HepG2 (cell line): ENCODE measurements around the gene SEMA7A. TPM values are rescaled to one million over a fixed set of nuclear protein-coding genes. Genes with fewer than 3 reads are reported as not detected.
A peak's percentile ranks its signal among the peaks of the same experiment; 100 is the strongest.

Source experiments
- AGO1 ChIP-seq: fragments of 200-400 bp; formaldehyde crosslinking; IDR thresholded peaks from 2 replicates; pipeline ENCODE4 v1.6.1; 2017; ENCODE audit warnings: mild to moderate bottlenecking, low read depth, low read length, moderate library complexity; ENCODE audit not compliant: poor library complexity, severe bottlenecking
- ARNT ChIP-seq: fragments of 450-650 bp; IDR thresholded peaks from 2 replicates; pipeline ENCODE4 v1.6.1; 2017
- BHLHE40 ChIP-seq: IDR thresholded peaks from 2 replicates; pipeline ENCODE4 v1.6.1; 2011; ENCODE audit warnings: low read length, improper control_type of control experiment
- ERF ChIP-seq: IDR thresholded peaks from 2 replicates; pipeline ENCODE4 v1.6.1; 2018; ENCODE audit warnings: missing biosample characterization, missing genetic modification reagents
- FOSL1 ChIP-seq: sonication (generic); formaldehyde crosslinking; IDR thresholded peaks from 2 replicates; pipeline ENCODE4 v1.9.0; 2021; ENCODE audit warnings: missing genetic modification reagents, borderline replicate concordance
- FOXO1 ChIP-seq: sonication (generic); formaldehyde crosslinking; IDR thresholded peaks from 2 replicates; pipeline ENCODE4 v1.4.0; 2020; ENCODE audit warnings: missing genetic modification reagents
- GLMP ChIP-seq: sonication (generic); formaldehyde crosslinking; IDR thresholded peaks from 2 replicates; pipeline ENCODE4 v1.9.0; 2021; ENCODE audit warnings: missing genetic modification reagents, mild to moderate bottlenecking, borderline replicate concordance
- HDAC6 ChIP-seq: fragments of 200-600 bp; sonication (generic); IDR thresholded peaks from 2 replicates; pipeline ENCODE4 v1.7.0; 2017; ENCODE audit warnings: mild to moderate bottlenecking, antibody characterized with exemption, low read length, low read depth
- HMG20A ChIP-seq: IDR thresholded peaks from 2 replicates; pipeline ENCODE4 v1.6.1; 2016; ENCODE audit warnings: borderline replicate concordance
- KLF15 ChIP-seq: sonication (generic); formaldehyde crosslinking; IDR thresholded peaks from 2 replicates; pipeline ENCODE4 v1.8.1; 2023; ENCODE audit warnings: borderline replicate concordance, mild to moderate bottlenecking, inconsistent platforms, missing genetic modification reagents, mixed read lengths
- MTF2 ChIP-seq: sonication (generic); formaldehyde crosslinking; IDR thresholded peaks from 2 replicates; pipeline ENCODE4 v1.5.0; 2020; ENCODE audit warnings: missing genetic modification reagents, borderline replicate concordance
- NCOA2 ChIP-seq: sonication (generic); formaldehyde crosslinking; IDR thresholded peaks from 2 replicates; pipeline ENCODE4 v1.8.0; 2022; ENCODE audit warnings: inconsistent platforms
- PREB ChIP-seq: sonication (generic); formaldehyde crosslinking; IDR thresholded peaks from 2 replicates; pipeline ENCODE4 v1.4.0; 2020; ENCODE audit warnings: missing genetic modification reagents
- PRMT3 ChIP-seq: sonication (generic); formaldehyde crosslinking; IDR thresholded peaks from 2 replicates; pipeline ENCODE4 v1.8.1; 2022; ENCODE audit warnings: low read depth, mild to moderate bottlenecking, moderate library complexity, missing genetic modification reagents, borderline replicate concordance
- RBAK ChIP-seq: sonication (generic); formaldehyde crosslinking; IDR thresholded peaks from 2 replicates; pipeline ENCODE4 v1.5.1; 2020; ENCODE audit warnings: mild to moderate bottlenecking, missing genetic modification reagents
- SP5 ChIP-seq: IDR thresholded peaks from 2 replicates; pipeline ENCODE4 v1.6.1; 2016; ENCODE audit warnings: low read depth, borderline replicate concordance
- ZC3H4 ChIP-seq: sonication (generic); formaldehyde crosslinking; IDR thresholded peaks from 2 replicates; pipeline ENCODE4 v1.4.0; 2020; ENCODE audit warnings: missing genetic modification reagents, borderline replicate concordance
- ZFP36L2 ChIP-seq: sonication (generic); formaldehyde crosslinking; IDR thresholded peaks from 2 replicates; pipeline ENCODE4 v1.4.0; 2020; ENCODE audit warnings: missing genetic modification reagents
- ZNF281 ChIP-seq: sonication (generic); formaldehyde crosslinking; IDR thresholded peaks from 2 replicates; pipeline ENCODE4 v1.4.0; 2020; ENCODE audit warnings: missing genetic modification reagents, borderline replicate concordance
- ZNF296 ChIP-seq: sonication (generic); formaldehyde crosslinking; conservative IDR thresholded peaks from 2 replicates; pipeline ENCODE4 v1.5.0; 2020; ENCODE audit warnings: mild to moderate bottlenecking, missing genetic modification reagents
- ZNF775 ChIP-seq: sonication (generic); formaldehyde crosslinking; IDR thresholded peaks from 2 replicates; pipeline ENCODE4 v1.4.0; 2020; ENCODE audit warnings: missing genetic modification reagents, mild to moderate bottlenecking, moderate library complexity, borderline replicate concordance
- polyA plus RNA-seq, 8 experiments: library from polyadenylated mRNA; depleted of rRNA in 3 of 8; stranded (reverse) in 7 of 8; unstranded in 1 of 8; fragments of >200 nt; fragmentation: Illumina TruSeq in 4 of 8; extraction: Trizol in 4 of 8; gene quantifications; 2 replicates each; pipeline versions ENCODE4 v1.2.1 to v1.2.3, GENCODE V29; 2011 to 2016; ENCODE audit warnings: low read depth in 4 of 8, missing spikeins in 1 of 8, mixed read lengths in 1 of 8; ENCODE audit not compliant: insufficient read depth in 1 of 8
- total RNA-seq, 5 experiments: library from RNA; depleted of rRNA; stranded (reverse); fragments of >200 nt; fragmentation: Illumina TruSeq; extraction: Trizol; gene quantifications; 2 replicates each; pipeline ENCODE4 v1.2.3, GENCODE V29; 2016; ENCODE audit warnings: low read depth in 1 of 5
- TF ChIP-seq, protein P1 (sequence below): fragments of 450-650 bp; IDR thresholded peaks from 2 replicates; pipeline ENCODE4 v1.6.1; 2016
- TF ChIP-seq, protein P2 (sequence below): sonication (generic); formaldehyde crosslinking; IDR thresholded peaks from 2 replicates; pipeline ENCODE4 v1.5.0; 2020; ENCODE audit warnings: missing genetic modification reagents, mild to moderate bottlenecking, borderline replicate concordance

The SEMA7A gene
- total and polyA plus RNA-seq, 2 of the 13 experiments (the other 11 are each of a cell fraction or from before 2014, with no cell fraction given) = 9.0 to 15.8 TPM

DNA sequence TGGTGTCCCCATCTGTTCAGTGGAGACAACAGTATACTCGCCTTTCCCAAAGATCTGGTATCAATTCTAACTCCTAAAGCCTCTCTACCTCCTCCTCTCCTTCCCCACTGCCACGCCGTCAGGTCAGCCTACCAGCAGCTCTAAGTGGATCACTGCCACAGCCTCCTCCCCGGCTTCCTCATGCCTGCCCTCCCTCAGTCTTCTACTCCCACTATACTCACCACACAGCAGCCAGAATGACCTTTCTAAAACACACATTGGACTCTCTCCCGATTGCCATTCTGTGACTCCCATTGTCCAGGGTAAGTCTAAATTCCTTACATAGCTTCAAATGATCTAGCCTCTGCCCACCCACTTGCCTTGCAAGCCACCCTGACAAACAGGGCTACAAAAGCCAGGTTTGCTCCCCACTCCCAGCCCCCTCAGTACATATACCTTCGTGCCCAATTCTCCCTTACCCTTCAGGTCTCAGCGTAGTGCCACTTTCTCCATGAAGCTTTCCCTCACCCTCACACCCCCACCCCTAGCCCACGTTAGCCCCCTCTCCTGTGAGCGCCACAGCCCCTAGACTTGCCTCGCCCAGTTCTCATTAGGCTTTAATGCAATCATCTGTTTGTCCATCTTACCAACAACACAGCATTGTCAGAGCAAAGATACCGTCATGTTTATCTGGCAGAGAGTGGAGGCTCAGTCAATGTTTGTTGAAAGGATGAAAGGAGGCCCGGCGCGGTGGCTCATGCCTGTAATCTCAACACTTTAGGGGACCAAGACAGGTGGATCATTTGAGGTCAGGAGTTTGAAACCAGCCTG lies 9.5 kb upstream of the SEMA7A start (continued):
- TF ChIP-seq ZC3H4 (CRISPR knock-in tag) = no peak
- TF ChIP-seq ERF (CRISPR knock-in tag) = 0 out of 2 replicates have a peak, but pooled peaks have one; percentile 0
- TF ChIP-seq RBAK (CRISPR knock-in tag) = 0 out of 2 replicates have a peak, but pooled peaks have one; percentile 22
- no peak for TF ChIP-seq GLMP (CRISPR knock-in tag)
- no peak for TF ChIP-seq PREB
- no peak for TF ChIP-seq MTF2 (CRISPR knock-in tag)
- TF ChIP-seq ZFP36L2 (CRISPR knock-in tag) = no peak
- TF ChIP-seq ZNF281 (CRISPR knock-in tag) = peak; percentile 69; the same call in 1 of the 2 replicates
- TF ChIP-seq HDAC6 = no peak
- 0 out of 2 replicates have a peak, but pooled peaks have one; percentile 54 for TF ChIP-seq PRMT3 (CRISPR knock-in tag)
- TF ChIP-seq KLF15 (CRISPR knock-in tag) = no peak
- TF ChIP-seq, protein P1, sequence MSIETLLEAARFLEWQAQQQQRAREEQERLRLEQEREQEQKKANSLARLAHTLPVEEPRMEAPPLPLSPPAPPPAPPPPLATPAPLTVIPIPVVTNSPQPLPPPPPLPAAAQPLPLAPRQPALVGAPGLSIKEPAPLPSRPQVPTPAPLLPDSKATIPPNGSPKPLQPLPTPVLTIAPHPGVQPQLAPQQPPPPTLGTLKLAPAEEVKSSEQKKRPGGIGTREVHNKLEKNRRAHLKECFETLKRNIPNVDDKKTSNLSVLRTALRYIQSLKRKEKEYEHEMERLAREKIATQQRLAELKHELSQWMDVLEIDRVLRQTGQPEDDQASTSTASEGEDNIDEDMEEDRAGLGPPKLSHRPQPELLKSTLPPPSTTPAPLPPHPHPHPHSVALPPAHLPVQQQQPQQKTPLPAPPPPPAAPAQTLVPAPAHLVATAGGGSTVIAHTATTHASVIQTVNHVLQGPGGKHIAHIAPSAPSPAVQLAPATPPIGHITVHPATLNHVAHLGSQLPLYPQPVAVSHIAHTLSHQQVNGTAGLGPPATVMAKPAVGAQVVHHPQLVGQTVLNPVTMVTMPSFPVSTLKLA = no peak
- TF ChIP-seq ZNF296 (CRISPR knock-in tag) = no peak
- 0 out of 2 replicates have a peak, but pooled peaks have one; percentile 28 for TF ChIP-seq ZNF775
- TF ChIP-seq FOXO1 (CRISPR knock-in tag) = peak; percentile 98
- no peak for TF ChIP-seq AGO1
- TF ChIP-seq HMG20A (CRISPR knock-in tag) = peak; percentile 97
- TF ChIP-seq, protein P2, sequence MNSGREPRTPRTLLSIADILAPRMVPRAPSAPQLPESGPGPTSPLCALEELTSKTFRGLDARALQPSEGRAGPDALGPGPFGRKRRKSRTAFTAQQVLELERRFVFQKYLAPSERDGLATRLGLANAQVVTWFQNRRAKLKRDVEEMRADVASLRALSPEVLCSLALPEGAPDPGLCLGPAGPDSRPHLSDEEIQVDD (CRISPR knock-in tag) = no peak
- TF ChIP-seq NCOA2 (CRISPR knock-in tag) = peak; percentile 98
- TF ChIP-seq FOSL1 (CRISPR knock-in tag) = no peak
- TF ChIP-seq SP5 (CRISPR knock-in tag) = peak; percentile 80
- TF ChIP-seq ARNT = no peak
- TF ChIP-seq BHLHE40 = peak; percentile 67
